ENCODE data around the gene DSG2.

DNA sequence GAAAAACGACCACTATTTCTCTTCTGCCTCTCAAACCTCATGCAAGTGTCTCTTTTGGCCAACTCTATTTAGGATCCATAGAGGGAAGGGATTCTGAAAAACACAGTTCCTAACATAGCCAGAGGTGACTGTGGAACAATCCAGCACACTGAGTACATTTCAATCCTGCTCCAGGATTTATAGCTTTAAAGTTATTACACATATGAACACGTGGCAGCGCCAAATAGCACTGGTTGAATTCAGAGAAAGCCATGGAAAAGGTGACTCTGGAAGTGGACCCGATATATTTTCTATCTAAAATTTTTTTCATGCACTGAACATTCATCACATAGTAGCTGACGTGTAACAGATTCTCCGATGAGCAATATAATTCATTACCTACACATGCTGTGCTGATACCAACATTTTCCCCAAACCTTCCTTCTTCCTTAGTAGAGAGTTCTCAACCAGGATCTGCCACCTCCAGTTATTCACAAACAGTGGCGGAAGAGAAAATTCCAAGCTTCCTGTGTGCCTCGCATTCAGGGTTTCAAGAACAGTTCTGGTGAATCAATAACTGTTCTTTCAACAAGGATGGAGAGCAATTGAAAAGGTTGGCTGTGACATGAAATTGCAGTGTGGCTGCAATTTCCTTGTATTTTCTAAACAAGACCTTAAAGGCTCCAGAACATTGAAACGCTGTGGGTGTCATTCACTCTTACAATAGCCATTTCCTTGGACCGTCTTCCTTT is 68.0 kb downstream of the DSG2 start:
- TF ChIP-seq, protein P1, sequence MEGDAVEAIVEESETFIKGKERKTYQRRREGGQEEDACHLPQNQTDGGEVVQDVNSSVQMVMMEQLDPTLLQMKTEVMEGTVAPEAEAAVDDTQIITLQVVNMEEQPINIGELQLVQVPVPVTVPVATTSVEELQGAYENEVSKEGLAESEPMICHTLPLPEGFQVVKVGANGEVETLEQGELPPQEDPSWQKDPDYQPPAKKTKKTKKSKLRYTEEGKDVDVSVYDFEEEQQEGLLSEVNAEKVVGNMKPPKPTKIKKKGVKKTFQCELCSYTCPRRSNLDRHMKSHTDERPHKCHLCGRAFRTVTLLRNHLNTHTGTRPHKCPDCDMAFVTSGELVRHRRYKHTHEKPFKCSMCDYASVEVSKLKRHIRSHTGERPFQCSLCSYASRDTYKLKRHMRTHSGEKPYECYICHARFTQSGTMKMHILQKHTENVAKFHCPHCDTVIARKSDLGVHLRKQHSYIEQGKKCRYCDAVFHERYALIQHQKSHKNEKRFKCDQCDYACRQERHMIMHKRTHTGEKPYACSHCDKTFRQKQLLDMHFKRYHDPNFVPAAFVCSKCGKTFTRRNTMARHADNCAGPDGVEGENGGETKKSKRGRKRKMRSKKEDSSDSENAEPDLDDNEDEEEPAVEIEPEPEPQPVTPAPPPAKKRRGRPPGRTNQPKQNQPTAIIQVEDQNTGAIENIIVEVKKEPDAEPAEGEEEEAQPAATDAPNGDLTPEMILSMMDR (conservative IDR thresholded peaks at IDR 0.05 in 1 of 2, IDR thresholded peaks at IDR 0.05 in 1 of 2; ENCODE audit: extremely low read depth in 1 of 2, insufficient read depth in 1 of 2, low read depth in 1 of 2, low read length in 2 of 2) = no peak
- no peak for TF ChIP-seq EZH2 (IDR thresholded peaks at IDR 0.05; ENCODE audit: borderline replicate concordance, low read length)
